HG02588 (cell line): Measurements from ENCODE around the gene EMX2.
"Not testable (repeated sequence)": the region's sequence is repeated elsewhere in the genome, so short reads cannot be mapped to it uniquely, and the experiment has no call there.

Source experiments
- ATAC-seq: cut with Tn5 transposase; IDR thresholded peaks from one replicate; pipeline ENCODE4 v1.9.1; 2021; ENCODE audit warnings: mild to moderate bottlenecking, moderate library complexity; ENCODE audit not compliant: unreplicated experiment

The EMX2 gene

GRCh38 chr10:117555017-117555416, 12.5 kb downstream of the EMX2 start:
- no peak for ATAC-seq

GRCh38 chr10:117555863-117556262, 13.3 kb downstream of the EMX2 start:
- no peak for ATAC-seq

DNA sequence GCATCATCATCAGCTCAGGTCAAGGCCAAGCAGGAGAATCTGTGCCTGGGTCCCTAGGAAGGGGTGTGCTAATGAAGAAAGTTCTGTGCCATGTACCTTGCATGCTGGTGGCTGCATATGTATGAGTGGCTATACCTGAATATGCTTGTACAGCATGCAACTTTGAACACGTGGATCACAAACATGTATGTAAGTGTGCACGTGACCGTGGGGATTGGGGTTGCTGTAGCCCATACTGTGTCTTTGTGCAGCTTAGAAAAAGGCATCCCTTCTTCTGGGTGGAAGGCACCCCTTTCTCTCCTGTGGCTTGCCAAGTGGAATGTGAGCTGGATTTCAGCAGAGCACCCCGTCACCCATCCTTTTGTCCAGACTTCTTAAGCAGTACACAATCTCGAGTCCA, 13.8 kb downstream of the EMX2 start:
- ATAC-seq: no peak

- no peak for ATAC-seq
Measured at GRCh38 chr10:117559712-117560111, 17.2 kb downstream of the EMX2 start.

DNA sequence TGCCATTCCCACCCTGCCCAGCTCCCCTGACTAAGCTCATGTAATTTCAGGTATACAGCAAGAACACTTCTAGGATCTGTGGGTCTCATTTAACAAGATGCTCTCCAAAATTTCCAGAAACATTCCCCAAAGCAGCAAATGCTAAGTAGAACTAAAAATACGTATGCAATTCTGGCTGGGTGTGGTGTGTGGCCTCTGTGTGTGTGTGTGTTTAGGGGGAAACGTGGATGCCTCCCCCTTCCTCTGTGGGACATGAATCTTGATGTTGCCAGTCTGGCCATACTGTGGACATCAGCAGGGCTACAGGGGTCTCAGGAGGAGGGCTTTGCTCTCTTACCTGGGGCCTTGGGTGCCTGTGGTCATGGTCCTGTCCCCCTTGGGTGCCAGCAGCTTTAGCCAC, 18.4 kb downstream of the EMX2 start:
- no peak for ATAC-seq

DNA sequence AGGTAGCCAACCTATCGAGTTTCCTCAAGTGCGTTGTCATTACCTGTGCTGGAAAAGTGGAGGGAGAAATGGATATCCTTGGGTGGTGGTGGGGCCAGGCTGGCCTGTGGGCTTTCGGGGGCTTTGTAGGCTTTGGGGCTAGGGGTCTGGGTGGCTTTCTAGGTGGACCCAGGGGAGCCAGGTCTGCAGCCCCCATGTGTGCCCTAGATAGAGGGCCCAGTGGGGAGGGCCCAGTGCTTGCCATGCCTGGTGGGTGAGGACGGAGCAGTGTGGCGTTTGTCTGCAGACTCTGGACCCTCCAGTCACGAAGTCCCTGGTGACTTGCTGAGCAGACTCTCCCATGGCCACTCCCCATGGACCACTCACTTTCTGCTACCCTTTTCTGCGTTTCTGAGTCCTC, 19.7 kb downstream of the EMX2 start:
- no peak for ATAC-seq

DNA sequence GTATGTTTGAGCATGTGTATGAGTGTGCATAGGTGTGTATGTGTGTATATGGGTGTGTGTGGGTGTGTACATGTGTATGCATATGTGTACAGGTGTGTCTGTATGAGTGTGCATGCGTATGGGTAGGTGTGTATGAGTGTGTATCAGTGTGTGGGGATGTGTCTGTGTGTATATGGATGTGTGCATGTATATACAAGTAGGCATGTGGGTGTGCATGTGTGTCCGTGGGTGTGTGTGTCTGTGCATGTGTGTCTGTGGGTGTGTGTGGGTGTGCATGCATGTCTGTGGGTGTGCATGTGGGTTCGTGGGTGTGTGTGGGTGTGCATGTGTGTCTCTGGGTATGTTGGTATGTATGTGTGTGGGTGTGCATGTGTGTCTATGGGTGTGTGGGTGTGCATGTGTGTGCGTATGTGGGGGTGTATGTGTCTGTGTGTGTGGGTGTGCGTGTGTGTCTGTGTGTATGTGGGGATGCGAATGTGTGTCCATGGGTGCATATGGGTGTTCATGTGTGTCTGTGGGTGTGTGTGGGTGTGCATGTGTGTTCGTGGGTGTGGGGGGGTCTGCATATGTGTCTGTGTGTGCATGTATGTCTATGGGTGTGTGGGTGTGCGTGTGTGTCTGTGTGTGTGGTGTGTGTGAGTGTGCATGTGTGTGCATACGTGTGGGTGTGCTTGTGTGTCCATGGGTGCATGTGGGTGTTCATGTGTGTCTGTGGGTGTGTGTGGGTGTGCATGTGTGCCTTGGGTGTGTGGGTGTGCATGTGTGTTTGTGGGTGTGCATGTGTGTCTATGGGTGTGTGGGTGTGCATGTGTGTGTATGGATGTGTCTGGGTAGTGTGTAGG, 20.6 kb downstream of the EMX2 start:
- no peak for ATAC-seq

DNA sequence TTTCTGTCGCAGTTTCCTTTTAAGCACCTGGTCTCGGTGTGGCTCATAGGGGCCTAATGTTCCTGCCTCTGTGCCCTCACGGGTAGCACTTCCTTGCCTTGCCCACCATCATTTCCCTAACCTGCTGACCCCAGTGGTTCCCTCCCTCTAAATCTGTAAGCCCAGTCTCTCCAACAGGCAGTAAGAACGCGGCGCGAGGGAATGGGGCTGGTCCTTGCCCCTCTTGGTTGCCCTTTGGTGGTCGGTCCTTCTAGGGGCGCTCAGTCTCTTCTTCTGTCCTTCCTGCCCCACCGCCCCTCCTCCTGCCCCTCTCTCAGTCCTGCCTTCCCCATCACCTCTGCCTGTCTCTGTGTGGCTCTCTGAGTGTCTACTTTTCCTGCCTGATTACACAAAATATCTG, 21.2 kb downstream of the EMX2 start:
- no peak for ATAC-seq

DNA sequence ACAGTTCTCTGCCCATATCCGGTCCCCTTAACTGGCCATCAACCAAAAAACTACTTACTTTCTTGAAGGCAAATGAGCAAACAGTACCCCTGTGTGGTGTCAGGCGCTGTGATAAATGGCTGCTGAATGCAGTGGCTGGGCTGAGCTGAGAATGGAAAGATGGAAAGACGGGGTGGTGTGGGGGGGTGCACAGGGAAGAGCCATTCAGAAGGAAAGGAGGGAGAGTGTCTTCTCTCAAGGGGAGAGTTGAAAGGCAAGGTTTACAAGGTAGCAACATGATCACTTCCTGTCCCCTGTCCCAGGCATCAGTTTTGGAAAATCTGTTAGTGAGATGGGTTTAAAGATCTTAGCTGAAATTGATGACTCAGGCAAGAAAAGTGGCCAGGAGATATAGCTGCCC, 22.5 kb downstream of the EMX2 start:
- no peak for ATAC-seq

- no peak for ATAC-seq
Measured at GRCh38 chr10:117568334-117568733, 25.8 kb downstream of the EMX2 start.

DNA sequence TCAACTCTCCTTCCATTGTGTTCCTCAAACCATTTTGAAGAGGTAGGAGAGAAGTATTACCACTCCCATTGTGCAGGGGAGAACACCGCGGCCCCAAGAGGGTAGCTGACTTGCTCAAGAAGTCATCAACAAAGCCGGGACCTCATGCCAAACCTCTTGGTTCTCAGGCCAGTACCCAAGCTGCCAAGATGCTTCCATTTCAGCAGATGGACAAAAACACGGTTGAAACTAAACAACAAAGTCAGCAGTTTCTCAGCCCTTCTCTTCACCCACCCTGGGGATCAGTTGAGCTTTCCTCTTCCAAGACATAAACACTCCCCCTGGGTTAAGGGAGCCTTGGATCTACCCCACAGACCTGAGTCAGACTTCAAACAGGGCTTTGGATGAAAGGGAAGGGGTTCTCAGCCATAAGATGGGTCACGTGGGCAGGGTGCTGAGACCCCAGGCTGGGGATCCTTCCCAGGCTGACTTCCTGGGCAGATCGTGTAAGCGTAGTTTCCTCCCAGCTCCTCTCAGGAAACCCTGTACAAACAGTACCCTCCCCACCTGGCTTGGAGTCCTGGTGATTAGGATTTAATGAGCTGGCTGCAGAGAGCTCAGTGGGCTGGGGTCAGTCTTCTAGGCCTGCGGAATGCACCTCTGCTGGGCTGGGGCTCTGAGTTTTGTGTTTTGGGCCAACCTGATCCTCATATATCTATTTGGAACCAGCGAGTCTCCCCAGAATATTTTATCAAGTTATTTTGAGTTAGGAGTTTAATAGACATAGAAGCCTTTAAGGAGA, 27.3 kb downstream of the EMX2 start:
- no peak for ATAC-seq

DNA sequence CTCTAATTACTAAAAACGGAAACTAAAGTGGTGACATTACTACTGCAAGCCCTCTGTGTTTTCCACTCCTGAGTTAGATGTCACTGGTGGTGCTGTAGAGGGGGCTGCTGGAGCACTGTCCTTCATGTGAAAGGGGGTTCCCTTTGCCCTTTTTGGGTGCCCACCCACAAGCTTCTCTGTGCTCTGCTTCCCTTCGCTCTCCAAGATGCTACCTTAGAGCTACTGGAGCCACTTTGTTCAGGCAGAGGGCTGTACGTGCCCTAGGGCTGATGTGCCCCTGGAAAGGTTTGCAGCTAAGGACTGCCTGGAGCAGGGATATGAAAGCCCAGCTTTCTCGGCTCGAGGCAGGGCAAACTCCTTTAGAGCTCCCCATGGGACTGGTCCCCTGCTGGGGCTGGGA, 28.3 kb downstream of the EMX2 start:
- ATAC-seq: no peak

DNA sequence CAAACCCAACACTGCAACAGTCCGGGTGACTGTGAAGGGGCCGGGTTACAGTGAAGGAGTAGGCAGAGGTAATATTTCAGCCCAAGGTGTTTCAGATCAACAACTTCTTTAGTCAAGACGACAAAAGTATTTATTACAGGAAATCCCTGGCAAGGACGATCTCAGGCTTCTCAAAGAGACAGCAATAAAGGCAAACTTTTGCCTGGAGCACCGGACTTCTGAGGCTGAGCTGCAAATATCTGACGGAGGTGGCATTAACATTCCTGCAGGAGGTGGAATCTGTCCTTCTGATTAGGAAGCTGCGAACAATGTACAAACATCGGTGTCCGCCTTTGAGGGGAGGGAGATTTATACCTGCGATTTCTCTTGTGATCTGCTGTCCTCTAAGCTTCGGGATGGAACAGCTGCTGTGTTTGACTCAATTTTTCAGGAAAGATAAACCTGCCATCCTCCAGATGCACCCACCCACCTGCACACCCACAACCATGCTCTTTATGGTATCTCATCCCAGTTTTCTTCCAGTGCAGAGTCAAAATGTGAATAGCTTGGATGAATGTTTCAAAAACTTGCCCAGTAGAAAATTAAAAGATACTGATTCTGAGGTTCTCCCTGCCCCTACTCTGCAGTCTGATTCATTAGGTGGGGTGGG, 32.1 kb downstream of the EMX2 start:
- no peak for ATAC-seq

GRCh38 chr10:117578490-117578889, 35.9 kb downstream of the EMX2 start:
- ATAC-seq: no peak

- no peak for ATAC-seq
Measured at GRCh38 chr10:117578999-117579590, 36.5 kb downstream of the EMX2 start.

- no peak for ATAC-seq
Measured at GRCh38 chr10:117581961-117582360, 39.4 kb downstream of the EMX2 start.

DNA sequence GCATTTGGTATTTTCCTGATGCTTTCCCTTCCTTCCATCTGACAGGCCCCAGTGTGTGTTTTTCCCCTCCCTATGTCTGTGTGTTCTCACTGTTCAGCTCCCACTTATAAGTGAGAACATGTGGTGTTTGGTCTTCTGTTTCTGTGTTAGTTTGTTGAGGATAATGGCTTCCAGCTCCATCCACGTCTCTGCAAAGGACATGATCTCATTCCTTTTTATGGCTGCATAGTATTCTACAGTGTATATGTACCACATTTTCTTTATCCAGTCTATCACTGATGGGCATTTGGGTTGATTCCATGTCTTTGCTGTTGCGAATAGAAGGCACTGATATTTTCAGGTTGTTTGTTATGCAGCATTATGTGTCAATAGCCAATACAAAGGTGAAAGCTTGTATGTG, 42.3 kb downstream of the EMX2 start:
- not testable (repeated sequence) for ATAC-seq

DNA sequence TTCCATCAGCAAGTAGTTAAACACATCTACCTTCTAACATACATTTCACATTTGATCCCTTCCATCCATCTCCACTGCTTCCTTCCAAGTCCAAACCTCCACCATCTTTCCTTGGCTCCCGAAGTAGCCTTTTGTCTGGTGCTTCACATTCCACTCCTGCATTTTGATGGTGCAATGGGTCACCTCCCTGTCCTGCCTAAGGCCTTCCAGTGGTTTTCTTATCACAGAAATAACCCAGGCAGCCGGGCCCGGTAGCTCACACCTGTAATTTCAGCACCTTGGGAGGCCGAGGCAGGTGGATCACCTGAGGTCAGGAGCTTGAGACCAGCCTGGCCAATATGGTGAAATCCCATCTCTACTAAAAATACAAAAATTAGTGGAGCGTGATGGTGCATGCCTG, 44.5 kb downstream of the EMX2 start:
- no peak for ATAC-seq

DNA sequence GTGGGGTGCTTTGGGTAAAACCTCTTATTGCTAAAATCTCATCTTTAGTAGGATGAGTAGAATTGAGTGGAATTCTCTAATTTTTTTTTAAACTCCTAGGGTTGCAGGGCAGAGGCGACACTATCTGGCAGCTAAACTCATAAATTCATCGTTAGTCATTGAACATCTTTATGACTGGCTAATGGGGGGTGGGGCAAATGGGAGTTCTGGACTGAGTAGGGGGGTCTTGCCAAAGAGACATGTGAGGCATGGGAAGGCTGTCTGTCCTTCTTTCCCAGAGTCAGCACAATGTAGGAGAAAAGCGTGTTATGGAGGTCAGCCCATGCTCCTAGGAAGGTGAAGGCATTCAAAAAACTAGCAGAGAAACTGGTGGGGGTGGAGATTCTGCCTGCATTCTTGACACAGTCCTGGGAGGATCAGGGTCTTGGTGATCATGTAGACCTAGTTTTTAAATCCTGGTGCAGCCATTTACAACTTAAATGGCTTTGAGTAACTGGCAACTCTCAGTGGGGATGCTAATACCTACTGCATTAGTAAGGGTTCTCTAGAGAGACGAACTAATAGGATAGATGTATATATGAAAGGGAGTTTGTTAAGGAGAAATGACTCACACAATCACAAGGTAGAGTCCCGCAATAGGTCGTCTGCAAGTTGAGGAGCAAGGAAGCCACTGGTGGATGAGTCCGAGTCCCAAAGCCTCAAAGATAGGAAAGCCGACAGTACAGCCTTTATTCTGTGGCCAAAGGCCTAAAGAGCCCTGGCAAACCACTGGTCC, 47.7 kb downstream of the EMX2 start:
- no peak for ATAC-seq

GRCh38 chr10:117591043-117591442, 48.5 kb downstream of the EMX2 start:
- ATAC-seq: no peak

DNA sequence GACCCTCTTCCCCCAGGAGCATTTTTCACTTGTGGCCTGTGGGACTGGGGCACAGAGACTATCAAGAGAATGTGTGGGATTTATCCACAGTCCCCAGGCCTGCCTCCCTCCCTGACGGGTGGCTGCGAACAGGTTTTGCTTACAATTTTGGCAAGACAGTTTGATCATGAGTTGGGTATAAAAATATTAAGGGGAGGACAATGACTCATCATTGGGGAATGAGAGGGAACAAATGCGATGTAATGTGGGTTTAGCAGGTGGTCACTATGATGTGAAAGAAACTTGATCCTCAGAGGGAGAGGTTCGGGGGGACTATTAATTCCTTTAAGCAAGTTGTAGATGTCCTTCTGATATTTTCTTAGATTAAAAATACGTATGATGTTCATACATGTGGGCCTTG, 52.2 kb downstream of the EMX2 start:
- ATAC-seq: no peak
